Subcutaneous abdominal adipose tissue (tissue), 5 donors: ENCODE measurements around the gene ISCA2.

Source experiments
- H3K27ac ChIP-seq: one replicate; pipeline ENCODE4 v1.7.0; 2013; ENCODE audit warnings: low read depth, mild to moderate bottlenecking, inconsistent platforms, low read length, moderate library complexity
- H3K27me3 ChIP-seq, 5 donors: one replicate each; pipeline ENCODE4 v1.7.0; 2013; ENCODE audit warnings: low read length in 5 of 5, inconsistent platforms in 1 of 5; ENCODE audit not compliant: control insufficient read depth in 5 of 5, insufficient read depth in 4 of 5
- H3K36me3 ChIP-seq, 5 donors: one replicate each; pipeline ENCODE4 v1.7.0; 2013; ENCODE audit warnings: low read length in 5 of 5; ENCODE audit not compliant: control insufficient read depth in 5 of 5, insufficient read depth in 5 of 5
- H3K4me1 ChIP-seq, 5 donors: one replicate each; pipeline ENCODE4 v1.7.0; 2013; ENCODE audit warnings: low read length in 5 of 5, mild to moderate bottlenecking in 3 of 5, moderate library complexity in 1 of 5; ENCODE audit not compliant: control insufficient read depth in 5 of 5, insufficient read depth in 5 of 5
- H3K4me3 ChIP-seq, 5 donors: one replicate each; pipeline ENCODE4 v1.7.0; 2013; ENCODE audit warnings: low read length in 5 of 5, low read depth in 1 of 5
- H3K9ac ChIP-seq, 5 donors: one replicate each; pipeline ENCODE4 v1.7.0; 2013; ENCODE audit warnings: low read length in 5 of 5, mild to moderate bottlenecking in 4 of 5, moderate library complexity in 3 of 5
- H3K9me3 ChIP-seq, 5 donors: one replicate each; pipeline ENCODE4 v1.7.0; 2013; ENCODE audit warnings: low read length in 5 of 5; ENCODE audit not compliant: control insufficient read depth in 5 of 5
- donor health status: healthy.
- donor health status: healthy.
- donor health status: healthy.
- donor health status: healthy.
- donor health status: healthy.

Gene ISCA2

GRCh38 chr14:74500417-74501134 is 7.0 kb downstream of the ISCA2 start:
- no peak overlapping the region for H3K27ac ChIP-seq
- H3K4me3 ChIP-seq: no peak overlapping the region
- H3K27me3 ChIP-seq: no peaks in the 10 kb centered on the region
- no peak overlapping the region for H3K9ac ChIP-seq
- peaks cover 0 to 4% (median 0%) of the 10 kb centered on the region in 5 donors for H3K4me1 ChIP-seq
- peaks cover 0 to 58% (median 20%) of the 10 kb centered on the region in 5 donors for H3K36me3 ChIP-seq
- H3K9me3 ChIP-seq: no peaks in the 10 kb centered on the region

DNA sequence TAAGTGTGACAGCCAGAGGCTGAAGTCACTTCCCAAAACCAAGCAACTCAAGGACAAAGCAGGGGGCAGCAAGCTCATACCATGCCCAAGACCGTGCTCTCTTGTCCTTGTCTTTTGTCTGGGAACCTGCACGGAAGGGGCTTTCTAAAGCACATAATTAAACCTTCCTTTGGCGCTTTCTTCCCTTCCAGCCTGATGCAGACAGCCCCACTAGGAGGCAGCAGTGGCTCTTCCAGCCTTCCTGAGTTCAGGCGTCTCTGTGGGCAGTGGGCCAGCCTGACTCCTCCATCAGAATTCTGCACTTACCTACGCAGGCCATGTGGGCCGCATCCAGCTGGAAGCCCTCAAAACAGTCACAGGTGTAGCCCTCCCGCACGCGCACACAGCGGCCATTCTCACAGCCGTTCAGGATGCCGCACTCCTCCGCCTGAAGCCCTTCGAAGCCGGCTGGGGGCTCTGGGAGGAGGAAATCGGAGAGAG is 7.6 kb downstream of the ISCA2 start:
- Histone ChIP-seq H3K4me1 (peaks cover 0 to 4% (median 0%) of the 10 kb centered on the region in 5 donors), H3K27ac (no peak overlapping the region), H3K4me3 (no peak overlapping the region), H3K9ac (no peak overlapping the region), H3K27me3 (peaks cover 0 to 2% (median 0%) of the 10 kb centered on the region in 5 donors), H3K36me3 (peaks cover 0 to 60% (median 20%) of the 10 kb centered on the region in 5 donors), H3K9me3 (no peaks in the 10 kb centered on the region)

GRCh38 chr14:74501691-74502090 is 8.1 kb downstream of the ISCA2 start:
- no peaks in the 10 kb centered on the region for H3K9me3 ChIP-seq
- no peak overlapping the region for H3K27ac ChIP-seq
- H3K27me3 ChIP-seq: peaks cover 0 to 2% (median 0%) of the 10 kb centered on the region in 5 donors
- peaks cover 0 to 4% (median 0%) of the 10 kb centered on the region in 5 donors for H3K4me1 ChIP-seq
- H3K9ac ChIP-seq: no peak overlapping the region
- peaks cover 0 to 62% (median 22%) of the 10 kb centered on the region in 5 donors for H3K36me3 ChIP-seq
- H3K4me3 ChIP-seq: no peak overlapping the region

DNA sequence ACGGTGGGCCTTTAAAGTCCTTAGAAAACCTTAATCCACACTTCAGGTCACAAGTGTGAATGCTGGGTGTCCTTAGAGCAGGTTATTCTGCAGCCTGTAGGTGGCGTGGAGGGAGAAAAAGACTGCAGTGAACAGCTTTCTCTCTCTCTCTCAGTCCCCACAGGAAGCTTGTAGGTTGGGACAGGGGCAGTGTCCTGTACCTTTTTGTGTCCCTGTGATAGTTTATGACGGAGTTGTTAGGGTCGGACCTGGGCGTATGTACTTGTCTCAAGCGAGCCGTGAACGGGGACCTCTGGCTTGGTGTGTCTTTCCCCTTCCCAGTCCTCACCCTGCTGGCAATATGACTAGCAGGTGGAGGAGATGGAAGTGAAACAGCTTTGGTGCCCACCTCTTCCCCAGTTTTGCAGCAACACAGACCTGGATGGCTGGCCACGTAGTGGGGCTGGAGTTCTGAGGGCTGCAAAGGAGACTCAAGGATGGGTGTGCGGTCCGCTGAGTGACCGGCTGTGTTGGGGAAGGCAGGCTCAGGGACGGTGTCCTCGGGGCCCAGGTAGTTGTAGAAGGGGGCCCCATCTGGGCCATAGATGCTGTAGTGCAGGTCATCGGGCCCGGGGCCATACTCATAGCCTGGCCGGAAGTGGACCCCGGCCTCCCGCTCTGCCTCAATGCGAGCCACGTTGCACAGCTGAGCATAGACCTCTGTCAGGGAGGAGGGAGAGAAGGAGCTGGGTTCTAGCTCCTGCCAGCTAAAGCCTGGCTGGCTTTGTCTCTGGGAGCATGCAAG is 8.9 kb downstream of the ISCA2 start:
- H3K9ac ChIP-seq: peak overlapping the region in 1 of 5 donors; percentile 9
- H3K4me1 ChIP-seq: peaks cover 0 to 4% (median 0%) of the 10 kb centered on the region in 5 donors
- peaks cover 0 to 69% (median 25%) of the 10 kb centered on the region in 5 donors for H3K36me3 ChIP-seq
- H3K9me3 ChIP-seq: no peaks in the 10 kb centered on the region
- H3K27ac ChIP-seq: no peak overlapping the region
- H3K27me3 ChIP-seq: peaks cover 0 to 2% (median 0%) of the 10 kb centered on the region in 5 donors
- H3K4me3 ChIP-seq: no peak overlapping the region

- Histone ChIP-seq H3K9me3 (no peaks in the 10 kb centered on the region), H3K9ac (no peak overlapping the region), H3K4me1 (peaks cover 0 to 4% (median 0%) of the 10 kb centered on the region in 5 donors), H3K4me3 (no peak overlapping the region), H3K36me3 (peaks cover 0 to 77% (median 32%) of the 10 kb centered on the region in 5 donors), H3K27me3 (peaks cover 0 to 2% (median 0%) of the 10 kb centered on the region in 5 donors), H3K27ac (no peak overlapping the region)
Observed at GRCh38 chr14:74503291-74503937, 9.8 kb downstream of the ISCA2 start.

GRCh38 chr14:74503938-74504335 is 10.4 kb downstream of the ISCA2 start:
- peaks cover 0 to 82% (median 35%) of the 10 kb centered on the region in 5 donors for H3K36me3 ChIP-seq
- peaks cover 0 to 7% (median 0%) of the 10 kb centered on the region in 5 donors for H3K27me3 ChIP-seq
- H3K9ac ChIP-seq: no peak overlapping the region
- H3K9me3 ChIP-seq: no peaks in the 10 kb centered on the region
- H3K4me1 ChIP-seq: peaks cover 0 to 4% (median 0%) of the 10 kb centered on the region in 5 donors
- H3K4me3 ChIP-seq: no peak overlapping the region
- no peak overlapping the region for H3K27ac ChIP-seq

GRCh38 chr14:74504412-74504811 is 10.8 kb downstream of the ISCA2 start:
- Histone ChIP-seq H3K9me3 (no peaks in the 10 kb centered on the region), H3K36me3 (peaks cover 0 to 82% (median 35%) of the 10 kb centered on the region in 5 donors), H3K4me1 (peaks cover 0 to 4% (median 0%) of the 10 kb centered on the region in 5 donors), H3K4me3 (no peak overlapping the region), H3K27ac (no peak overlapping the region), H3K27me3 (peaks cover 0 to 11% (median 0%) of the 10 kb centered on the region in 5 donors), H3K9ac (no peak overlapping the region)

DNA sequence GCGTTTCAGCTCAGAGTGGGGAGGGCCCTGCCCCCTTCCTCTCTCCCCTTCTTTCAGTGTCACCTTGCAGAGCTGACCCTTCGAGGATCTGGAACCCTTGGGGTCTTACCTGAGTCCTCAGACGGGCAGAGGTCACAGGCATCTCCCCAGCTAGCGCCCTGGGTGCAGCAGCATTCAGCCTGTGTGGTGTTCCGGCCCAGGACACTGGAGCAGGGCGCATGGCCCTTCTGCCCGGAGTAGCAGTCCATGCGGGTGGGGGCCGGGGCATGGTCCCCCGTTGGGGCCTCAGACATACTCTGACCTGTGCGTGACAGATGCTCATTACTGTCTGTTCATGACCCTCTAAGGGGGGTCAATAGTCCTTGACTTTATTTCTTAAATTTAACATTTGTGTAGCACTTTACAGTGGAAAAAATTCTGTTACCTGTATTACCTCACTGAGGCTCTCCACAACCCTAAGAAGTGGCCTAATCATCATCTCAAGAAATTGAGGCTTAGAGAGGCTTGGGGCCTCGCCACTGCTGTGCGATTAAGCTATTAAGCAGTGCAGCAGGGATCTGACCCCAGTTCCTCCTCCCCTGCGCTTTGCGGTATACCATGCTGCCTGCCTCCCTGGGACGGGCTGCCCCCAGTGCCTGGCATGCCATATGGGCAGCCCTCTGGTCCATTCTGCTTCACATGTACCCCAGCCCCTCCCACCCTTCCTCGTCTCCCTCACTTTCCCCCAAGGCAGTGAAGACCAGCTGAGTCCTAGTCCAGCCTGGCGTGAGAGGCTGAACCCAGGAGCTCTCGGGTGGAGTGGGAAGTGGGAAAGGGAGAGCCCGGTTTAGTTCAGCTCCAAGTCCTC is 11.5 kb downstream of the ISCA2 start:
- Histone ChIP-seq H3K9ac (no peak overlapping the region), H3K27ac (no peak overlapping the region), H3K9me3 (no peaks in the 10 kb centered on the region), H3K4me3 (no peak overlapping the region), H3K27me3 (peaks cover 0 to 11% (median 0%) of the 10 kb centered on the region in 5 donors), H3K4me1 (peaks cover 0 to 4% (median 0%) of the 10 kb centered on the region in 5 donors), H3K36me3 (peaks cover 0 to 87% (median 35%) of the 10 kb centered on the region in 5 donors)

DNA sequence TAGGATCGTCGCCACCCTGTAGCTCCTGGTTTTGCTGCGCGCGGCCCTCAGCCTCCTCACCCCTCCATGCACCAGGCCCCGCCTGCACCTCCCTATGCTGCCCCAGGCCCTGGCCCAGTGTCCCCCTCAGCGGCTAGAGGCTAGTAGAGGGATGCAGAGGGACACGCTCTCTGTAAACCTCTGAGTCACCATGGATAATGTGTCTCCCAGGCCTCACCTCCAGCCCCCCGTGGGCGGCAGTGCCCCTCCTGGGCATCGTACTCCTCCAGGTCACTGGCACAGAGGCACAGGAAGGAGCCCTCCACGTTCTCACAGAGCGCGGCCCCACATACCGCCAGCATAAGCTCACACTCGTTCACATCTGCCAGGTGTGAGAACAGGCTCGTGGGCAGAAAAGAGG is 12.3 kb downstream of the ISCA2 start:
- H3K4me1 ChIP-seq: peaks cover 0 to 4% (median 0%) of the 10 kb centered on the region in 5 donors
- H3K9ac ChIP-seq: no peak overlapping the region
- H3K27me3 ChIP-seq: peaks cover 0 to 14% (median 0%) of the 10 kb centered on the region in 5 donors
- H3K4me3 ChIP-seq: no peak overlapping the region
- H3K27ac ChIP-seq: no peak overlapping the region
- no peaks in the 10 kb centered on the region for H3K9me3 ChIP-seq
- peaks cover 0 to 79% (median 32%) of the 10 kb centered on the region in 5 donors for H3K36me3 ChIP-seq
